DOHH2 (cell line): ENCODE measurements around the gene TRPM4.

Source experiments
- H3F3A ChIP-seq: fragments of 200-600 bp; sonication (generic), shearing (Covaris generic); 2 replicates; pipeline ENCODE4 v1.6.0; 2016; ENCODE audit warnings: antibody characterized with exemption, mild to moderate bottlenecking; ENCODE audit not compliant: control insufficient read depth, insufficient read depth
- H3K27ac ChIP-seq: fragments of 200-600 bp; sonication (generic); 2 replicates; pipeline ENCODE4 v1.5.1; 2014; ENCODE audit warnings: low read depth, mild to moderate bottlenecking, low read length, moderate library complexity
- H3K27me3 ChIP-seq: fragments of 200-600 bp; sonication (generic); 2 replicates; pipeline ENCODE4 v1.6.1; 2014; ENCODE audit warnings: mild to moderate bottlenecking, low read length, mixed read lengths; ENCODE audit not compliant: control insufficient read depth
- H3K36me3 ChIP-seq: fragments of 200-600 bp; sonication (generic); 2 replicates; pipeline ENCODE4 v1.6.1; 2014; ENCODE audit warnings: mild to moderate bottlenecking, low read length, moderate library complexity, mixed read lengths; ENCODE audit not compliant: control insufficient read depth
- H3K4me1 ChIP-seq: fragments of 200-600 bp; sonication (generic); 2 replicates; pipeline ENCODE4 v1.6.1; 2014; ENCODE audit warnings: mild to moderate bottlenecking, low read length, mixed read lengths; ENCODE audit not compliant: control insufficient read depth
- H3K4me2 ChIP-seq: fragments of 200-600 bp; sonication (generic); 2 replicates; pipeline ENCODE4 v1.6.0; 2014; ENCODE audit warnings: mild to moderate bottlenecking, low read length, moderate library complexity
- H3K4me3 ChIP-seq: fragments of 200-600 bp; sonication (generic); 2 replicates; pipeline ENCODE4 v1.5.1; 2014; ENCODE audit warnings: mild to moderate bottlenecking, low read length, mixed read lengths
- H3K79me2 ChIP-seq: fragments of 200-600 bp; sonication (generic); 2 replicates; pipeline ENCODE4 v1.6.1; 2014; ENCODE audit warnings: mild to moderate bottlenecking, low read length, mixed read lengths; ENCODE audit not compliant: control insufficient read depth
- H3K9me2 ChIP-seq: fragments of 200-600 bp; sonication (generic); replicated peaks from 2 replicates; pipeline ENCODE4 v1.6.1; 2014; ENCODE audit warnings: mild to moderate bottlenecking, low read length, mixed read lengths; ENCODE audit not compliant: control insufficient read depth
- H3K9me3 ChIP-seq: fragments of 200-600 bp; sonication (generic); 2 replicates; pipeline ENCODE4 v1.6.1; 2014; ENCODE audit warnings: antibody characterized with exemption, low read length, mixed read lengths; ENCODE audit not compliant: control insufficient read depth, insufficient read depth
- H4K20me1 ChIP-seq: fragments of 200-600 bp; sonication (generic); 2 replicates; pipeline ENCODE4 v1.6.0; 2014; ENCODE audit warnings: low read depth, mild to moderate bottlenecking, antibody characterized with exemption, low read length, moderate library complexity; ENCODE audit not compliant: control insufficient read depth, insufficient read depth
- CTCF ChIP-seq: fragments of 200-600 bp; sonication (generic); IDR thresholded peaks from one replicate; pipeline ENCODE4 v1.5.1; 2014; ENCODE audit warnings: antibody characterized with exemption, mild to moderate bottlenecking, low read depth, low read length; ENCODE audit not compliant: poor library complexity, severe bottlenecking
- EZH2phosphoT487 ChIP-seq: fragments of 200-600 bp; sonication (generic); IDR thresholded peaks from 2 replicates; pipeline ENCODE4 v1.6.1; 2017; ENCODE audit warnings: borderline replicate concordance, mild to moderate bottlenecking, antibody characterized with exemption, low read length, moderate library complexity, mixed read lengths

TRPM4 gene

DNA sequence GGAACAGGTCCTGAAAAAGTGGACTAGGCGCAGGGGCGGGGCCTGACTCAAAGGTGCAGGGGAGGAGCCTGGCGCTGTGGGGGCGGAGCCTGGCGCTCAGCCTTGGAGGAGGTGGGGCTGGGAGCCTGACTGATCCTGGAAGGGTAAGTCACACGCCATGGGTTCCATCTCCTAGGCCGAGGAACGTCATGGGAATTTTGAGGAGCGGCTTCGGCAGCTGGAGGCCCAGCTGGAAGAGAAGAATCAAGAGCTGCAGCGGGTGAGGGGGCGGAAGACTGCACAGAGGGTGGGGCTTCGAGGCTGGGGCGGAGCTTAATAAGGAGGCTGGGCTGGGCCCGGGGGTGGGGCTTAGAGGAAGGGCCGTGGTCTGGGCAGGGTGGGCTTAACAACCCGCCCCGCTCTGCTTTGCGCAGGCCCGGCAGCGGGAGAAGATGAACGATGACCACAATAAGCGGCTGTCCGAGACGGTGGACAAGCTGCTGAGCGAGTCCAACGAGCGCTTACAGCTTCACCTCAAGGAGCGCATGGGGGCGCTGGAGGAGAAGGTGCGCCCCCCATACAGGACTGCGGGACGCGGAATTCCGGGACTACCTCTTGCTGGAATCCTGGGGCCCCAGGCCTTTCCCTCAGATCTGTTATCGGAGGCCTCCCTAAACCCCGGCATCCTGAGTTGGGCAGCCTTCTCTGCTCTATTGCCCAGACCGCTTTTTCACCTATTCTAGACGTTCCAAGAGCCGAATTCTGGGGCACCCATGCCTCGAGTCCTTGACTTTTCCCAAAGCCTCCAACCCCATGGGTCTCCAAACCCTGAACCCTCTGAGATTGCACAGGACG lies 23.8 kb upstream of the TRPM4 start:
- Histone ChIP-seq H3K4me2 (no peak overlapping the region), H3K4me1 (peaks cover 6% of the 10 kb centered on the region), H3K36me3 (no peaks in the 10 kb centered on the region), H3K79me2 (no peaks in the 10 kb centered on the region), H4K20me1 (no peaks in the 10 kb centered on the region), H3K27ac (no peak overlapping the region), H3K9me3 (no peaks in the 10 kb centered on the region), H3K27me3 (no peaks in the 10 kb centered on the region), H3F3A (0 out of 2 replicates have a peak, but pooled peaks cover 3% of the 10 kb centered on the region), H3K4me3 (no peak overlapping the region), H3K9me2 (no peaks in the 10 kb centered on the region)
- TF ChIP-seq EZH2phosphoT487 (no peak), CTCF (no peak)

- no peaks in the 10 kb centered on the region for H3K27me3 ChIP-seq
- H3K4me1 ChIP-seq = peaks cover 3% of the 10 kb centered on the region; the same call in 1 of the 2 replicates
- H3K4me2 ChIP-seq = no peak overlapping the region
- H3K9me2 ChIP-seq = no peaks in the 10 kb centered on the region
- TF ChIP-seq CTCF (no peak), EZH2phosphoT487 (no peak)
- H4K20me1 ChIP-seq = no peaks in the 10 kb centered on the region
- H3K9me3 ChIP-seq = no peaks in the 10 kb centered on the region
- no peaks in the 10 kb centered on the region for H3K79me2 ChIP-seq
- H3K4me3 ChIP-seq = no peak overlapping the region
- 0 out of 2 replicates have a peak, but pooled peaks cover 3% of the 10 kb centered on the region for H3F3A ChIP-seq
- H3K36me3 ChIP-seq = no peaks in the 10 kb centered on the region
- no peak overlapping the region for H3K27ac ChIP-seq
Observed at GRCh38 chr19:49135686-49136085, 21.9 kb upstream of the TRPM4 start.

DNA sequence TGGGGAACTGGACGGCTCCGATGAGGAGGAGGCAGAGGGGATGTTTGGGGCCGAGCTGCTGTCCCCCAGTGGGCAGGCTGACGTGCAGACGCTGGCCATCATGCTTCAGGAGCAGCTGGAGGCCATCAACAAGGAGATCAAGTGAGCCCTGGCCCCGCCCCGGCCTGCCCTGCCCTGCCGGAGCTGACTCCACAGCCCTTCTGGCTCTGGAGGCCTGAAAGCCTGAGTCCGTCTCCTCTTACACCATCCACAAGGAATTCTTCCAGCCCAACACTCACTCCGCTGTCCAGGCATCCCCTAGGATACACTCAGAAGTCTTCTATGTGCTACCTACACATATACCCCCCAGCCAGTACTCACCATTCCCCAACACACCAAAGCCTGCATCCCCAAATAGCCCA lies 20.8 kb upstream of the TRPM4 start:
- Histone ChIP-seq H3K36me3 (no peaks in the 10 kb centered on the region), H3K79me2 (no peaks in the 10 kb centered on the region), H3K4me1 (peaks cover 3% of the 10 kb centered on the region; the same call in 1 of the 2 replicates), H3K9me2 (no peaks in the 10 kb centered on the region), H3K4me2 (no peak overlapping the region), H3K9me3 (no peaks in the 10 kb centered on the region), H3K27ac (no peak overlapping the region), H3K4me3 (no peak overlapping the region), H4K20me1 (no peaks in the 10 kb centered on the region), H3K27me3 (no peaks in the 10 kb centered on the region), H3F3A (0 out of 2 replicates have a peak, but pooled peaks cover 3% of the 10 kb centered on the region)
- no peak for TF ChIP-seq EZH2phosphoT487
- TF ChIP-seq CTCF = no peak
